MM.1S (cell line): Measurements from ENCODE around the gene CEP70.

Experiments used
- DNase-seq: peaks from one replicate; pipeline ENCODE4 v3.0.0-alpha.2; 2015
- H2AFZ ChIP-seq: fragments of 300-600 bp; sonication (generic); 2 replicates; pipeline ENCODE4 v1.6.0; 2016; ENCODE audit warnings: antibody characterized with exemption, low read length
- H3F3A ChIP-seq: fragments of 300-600 bp; sonication (generic); 2 replicates; pipeline ENCODE4 v1.6.1; 2016; ENCODE audit warnings: mild to moderate bottlenecking, antibody characterized with exemption, low read length, moderate library complexity, mixed read lengths; ENCODE audit not compliant: insufficient read depth
- H3K27ac ChIP-seq: fragments of 300-600 bp; sonication (generic); 2 replicates; pipeline ENCODE4 v1.5.1; 2016; ENCODE audit warnings: mild to moderate bottlenecking, low read length
- H3K27me3 ChIP-seq: fragments of 300-600 bp; sonication (generic); replicated peaks from 2 replicates; pipeline ENCODE4 v1.6.0; 2016; ENCODE audit warnings: low read length; ENCODE audit not compliant: insufficient read depth
- H3K36me3 ChIP-seq: fragments of 300-600 bp; sonication (generic); replicated peaks from 2 replicates; pipeline ENCODE4 v1.6.1; 2016; ENCODE audit warnings: mild to moderate bottlenecking, low read length, mixed read lengths; ENCODE audit not compliant: insufficient read depth
- H3K4me1 ChIP-seq: fragments of 300-600 bp; sonication (generic); 2 replicates; pipeline ENCODE4 v1.6.1; 2016; ENCODE audit warnings: low read length, mixed read lengths
- H3K4me2 ChIP-seq: fragments of 300-600 bp; sonication (generic); 2 replicates; pipeline ENCODE4 v1.6.0; 2016; ENCODE audit warnings: low read depth, low read length
- H3K4me3 ChIP-seq: fragments of 300-600 bp; sonication (generic); 2 replicates; pipeline ENCODE4 v1.5.1; 2016; ENCODE audit warnings: low read length, mixed read lengths
- H3K79me2 ChIP-seq: fragments of 300-600 bp; sonication (generic); 2 replicates; pipeline ENCODE4 v1.6.1; 2016; ENCODE audit warnings: mixed run types, low read length, mixed read lengths
- H3K9ac ChIP-seq: fragments of 300-600 bp; sonication (generic); 2 replicates; pipeline ENCODE4 v1.6.1; 2016; ENCODE audit warnings: low read length, mixed read lengths
- H3K9me2 ChIP-seq: fragments of 300-600 bp; sonication (generic); replicated peaks from 2 replicates; pipeline ENCODE4 v1.6.1; 2016; ENCODE audit warnings: mild to moderate bottlenecking, low read length, mixed read lengths; ENCODE audit not compliant: insufficient read depth
- H3K9me3 ChIP-seq: fragments of 300-600 bp; sonication (generic); replicated peaks from 2 replicates; pipeline ENCODE4 v1.6.1; 2016; ENCODE audit warnings: mild to moderate bottlenecking, low read length, mixed read lengths; ENCODE audit not compliant: insufficient read depth
- H4K20me1 ChIP-seq: fragments of 300-600 bp; sonication (generic); 2 replicates; pipeline ENCODE4 v1.6.1; 2016; ENCODE audit warnings: mild to moderate bottlenecking, low read length, moderate library complexity, mixed read lengths; ENCODE audit not compliant: insufficient read depth
- EZH2 ChIP-seq: fragments of 300-600 bp; sonication (generic); optimal IDR thresholded peaks from 2 replicates; pipeline ENCODE3; 2017; ENCODE audit warnings: low read depth, mild to moderate bottlenecking, antibody characterized with exemption, low read length, mixed read lengths
- EZH2phosphoT487 ChIP-seq: fragments of 300-600 bp; sonication (generic); IDR thresholded peaks from 2 replicates; pipeline ENCODE4 v1.6.1; 2018; ENCODE audit warnings: antibody characterized with exemption, low read length
- TF ChIP-seq, protein P1 (sequence below): fragments of 300-600 bp; sonication (generic); IDR thresholded peaks from 2 replicates; pipeline ENCODE4 v1.5.1; 2016; ENCODE audit warnings: antibody characterized with exemption, low read length, mixed read lengths

Gene CEP70

DNA sequence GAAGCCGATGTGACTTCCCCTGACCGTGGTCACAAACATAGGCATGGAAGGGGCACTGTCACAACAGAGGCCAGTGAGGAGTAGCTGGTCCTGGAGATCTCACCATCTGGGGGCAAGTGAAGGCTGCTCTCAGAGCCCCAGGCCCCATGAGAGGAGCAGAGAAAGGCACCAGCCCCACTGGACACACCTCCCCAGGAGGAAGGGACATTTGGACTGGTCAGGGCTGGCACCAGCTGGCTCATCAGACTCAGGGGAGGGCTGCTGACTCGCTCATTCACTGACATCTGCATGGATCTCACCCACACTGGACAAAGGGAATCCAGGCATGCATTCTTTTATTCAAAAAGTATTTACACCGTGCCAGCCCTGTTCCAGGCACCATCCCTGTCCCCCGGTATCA, 132.8 kb downstream of the CEP70 start:
- no peaks in the 10 kb centered on the region for H3K36me3 ChIP-seq
- no peak overlapping the region for H3K9ac ChIP-seq
- H3K9me2 ChIP-seq: no peaks in the 10 kb centered on the region
- H3K27ac ChIP-seq: no peak overlapping the region
- H3K4me2 ChIP-seq: no peak overlapping the region
- DNase-seq: no peak
- no peaks in the 10 kb centered on the region for H3K79me2 ChIP-seq
- H3F3A ChIP-seq: no peaks in the 10 kb centered on the region
- no peak overlapping the region for H3K4me3 ChIP-seq
- no peaks in the 10 kb centered on the region for H4K20me1 ChIP-seq
- H3K27me3 ChIP-seq: no peaks in the 10 kb centered on the region
- TF ChIP-seq EZH2 (no peak), EZH2phosphoT487 (no peak)
- TF ChIP-seq, protein P1, sequence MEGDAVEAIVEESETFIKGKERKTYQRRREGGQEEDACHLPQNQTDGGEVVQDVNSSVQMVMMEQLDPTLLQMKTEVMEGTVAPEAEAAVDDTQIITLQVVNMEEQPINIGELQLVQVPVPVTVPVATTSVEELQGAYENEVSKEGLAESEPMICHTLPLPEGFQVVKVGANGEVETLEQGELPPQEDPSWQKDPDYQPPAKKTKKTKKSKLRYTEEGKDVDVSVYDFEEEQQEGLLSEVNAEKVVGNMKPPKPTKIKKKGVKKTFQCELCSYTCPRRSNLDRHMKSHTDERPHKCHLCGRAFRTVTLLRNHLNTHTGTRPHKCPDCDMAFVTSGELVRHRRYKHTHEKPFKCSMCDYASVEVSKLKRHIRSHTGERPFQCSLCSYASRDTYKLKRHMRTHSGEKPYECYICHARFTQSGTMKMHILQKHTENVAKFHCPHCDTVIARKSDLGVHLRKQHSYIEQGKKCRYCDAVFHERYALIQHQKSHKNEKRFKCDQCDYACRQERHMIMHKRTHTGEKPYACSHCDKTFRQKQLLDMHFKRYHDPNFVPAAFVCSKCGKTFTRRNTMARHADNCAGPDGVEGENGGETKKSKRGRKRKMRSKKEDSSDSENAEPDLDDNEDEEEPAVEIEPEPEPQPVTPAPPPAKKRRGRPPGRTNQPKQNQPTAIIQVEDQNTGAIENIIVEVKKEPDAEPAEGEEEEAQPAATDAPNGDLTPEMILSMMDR: no peak
- H3K4me1 ChIP-seq: no peaks in the 10 kb centered on the region
- H3K9me3 ChIP-seq: no peaks in the 10 kb centered on the region
- H2AFZ ChIP-seq: no peak overlapping the region

DNA sequence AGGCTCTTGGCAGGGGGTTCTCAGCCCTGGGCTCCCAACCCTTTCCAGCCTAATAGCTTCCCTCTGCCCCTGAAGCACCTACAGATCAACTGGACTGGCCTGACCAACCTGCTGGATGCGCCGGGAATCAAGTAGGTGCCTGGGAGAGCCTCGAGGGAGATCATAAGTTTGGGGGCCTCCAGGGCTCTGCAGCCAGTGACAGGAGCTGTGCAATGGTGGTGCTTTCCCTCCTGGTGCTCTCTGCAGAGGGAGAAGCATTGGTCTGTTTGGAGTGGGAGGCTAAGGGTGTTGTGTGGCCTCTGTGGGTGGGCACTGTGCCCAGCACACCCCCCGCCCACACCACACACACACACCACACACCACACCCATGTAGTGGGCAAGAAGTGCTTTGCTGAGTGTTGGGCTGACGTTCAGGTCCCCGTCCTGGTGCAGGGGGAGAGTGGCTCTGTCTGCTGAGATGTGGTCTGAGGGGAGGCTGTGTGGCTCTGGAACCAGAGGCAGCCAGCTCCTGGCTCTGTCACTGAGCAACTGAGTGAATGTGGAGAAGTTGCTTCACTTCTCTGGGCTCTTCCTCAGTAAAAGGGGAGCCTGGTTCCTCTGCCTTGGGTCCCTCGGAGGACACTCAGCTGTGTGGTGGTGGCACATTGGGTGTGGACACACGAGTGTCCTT, 133.4 kb downstream of the CEP70 start:
- H3K9me2 ChIP-seq: no peaks in the 10 kb centered on the region
- no peak for DNase-seq
- no peaks in the 10 kb centered on the region for H3K4me1 ChIP-seq
- TF ChIP-seq EZH2: no peak
- TF ChIP-seq, protein P1: no peak
- no peak for TF ChIP-seq EZH2phosphoT487
- H3K4me3 ChIP-seq: no peak overlapping the region
- no peaks in the 10 kb centered on the region for H3K79me2 ChIP-seq
- no peaks in the 10 kb centered on the region for H3F3A ChIP-seq
- no peaks in the 10 kb centered on the region for H3K27me3 ChIP-seq
- H3K4me2 ChIP-seq: no peak overlapping the region
- H3K27ac ChIP-seq: no peak overlapping the region
- no peak overlapping the region for H2AFZ ChIP-seq
- no peaks in the 10 kb centered on the region for H4K20me1 ChIP-seq
- no peaks in the 10 kb centered on the region for H3K9me3 ChIP-seq
- no peak overlapping the region for H3K9ac ChIP-seq
- no peaks in the 10 kb centered on the region for H3K36me3 ChIP-seq

DNA sequence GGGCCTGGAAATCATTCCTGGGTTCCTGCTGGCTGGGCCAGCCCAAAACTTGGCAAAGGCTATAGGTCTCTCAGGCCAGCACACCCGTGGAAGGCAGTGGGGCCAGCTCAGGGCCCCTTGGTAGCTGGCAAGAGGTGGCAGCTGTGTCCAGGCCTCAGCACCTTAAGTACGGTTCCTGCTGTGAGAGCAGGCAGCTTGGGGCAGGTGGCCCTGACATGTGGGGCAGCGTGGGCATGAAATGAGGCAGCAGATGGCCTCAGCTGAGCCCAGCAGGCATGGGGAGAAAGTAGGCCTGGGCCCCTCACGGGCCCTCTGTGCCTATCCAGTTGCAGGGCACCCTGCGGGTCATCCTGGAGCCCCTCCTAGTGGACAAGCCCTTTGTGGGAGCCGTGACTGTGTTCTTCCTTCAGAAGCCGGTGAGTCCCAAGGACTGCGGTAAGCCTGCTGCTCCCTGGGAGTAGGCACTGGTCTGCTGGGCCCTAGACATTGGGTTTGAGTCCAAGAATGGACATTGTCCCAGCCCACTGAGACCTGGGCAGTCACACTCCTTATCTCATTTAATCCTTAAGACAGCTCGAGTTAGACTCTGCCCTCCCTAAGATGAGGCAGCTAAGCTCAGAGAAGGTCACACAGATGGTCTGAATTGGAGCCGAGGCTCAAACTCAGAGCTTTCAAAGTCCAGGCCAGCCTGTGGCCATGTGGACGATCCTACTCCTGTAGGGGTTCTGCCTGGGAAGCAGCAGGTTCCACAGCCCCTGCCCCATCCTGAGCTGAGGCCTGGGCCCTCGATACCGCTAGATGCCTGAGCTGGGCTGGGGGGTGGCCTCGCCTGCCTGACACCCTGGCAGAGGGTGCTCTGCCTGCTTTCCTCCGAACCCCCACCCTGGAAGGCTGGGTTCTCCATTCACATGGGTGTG, 134.2 kb downstream of the CEP70 start:
- H3K4me2 ChIP-seq: no peak overlapping the region
- H3K9ac ChIP-seq: no peak overlapping the region
- TF ChIP-seq, protein P1: no peak
- no peaks in the 10 kb centered on the region for H3K9me3 ChIP-seq
- no peaks in the 10 kb centered on the region for H3K4me1 ChIP-seq
- H3K9me2 ChIP-seq: no peaks in the 10 kb centered on the region
- no peaks in the 10 kb centered on the region for H3K27me3 ChIP-seq
- no peaks in the 10 kb centered on the region for H4K20me1 ChIP-seq
- no peak overlapping the region for H3K4me3 ChIP-seq
- DNase-seq: no peak
- H3K27ac ChIP-seq: no peak overlapping the region
- H2AFZ ChIP-seq: no peak overlapping the region
- no peaks in the 10 kb centered on the region for H3K79me2 ChIP-seq
- no peaks in the 10 kb centered on the region for H3K36me3 ChIP-seq
- H3F3A ChIP-seq: no peaks in the 10 kb centered on the region
